GM21381 (cell line): Measurements from ENCODE around the gene OR51Q1.
A peak's percentile ranks its signal among the peaks of the same experiment; 100 is the strongest.

Experiments
- ATAC-seq: cut with Tn5 transposase; IDR thresholded peaks from one replicate; pipeline ENCODE4 v1.9.1; 2021; ENCODE audit warnings: mild to moderate bottlenecking, moderate library complexity; ENCODE audit not compliant: unreplicated experiment

Gene OR51Q1

GRCh38 chr11:5421811-5422210, at the start of gene OR51Q1:
OR51Q1 (plus strand) TSS chr11:5422111; CDS start chr11:5422201, 90 bp downstream.
- no peak for ATAC-seq

- ATAC-seq: peak; percentile 95
These were observed 41.1 kb upstream of the OR51Q1 start for GRCh38 chr11:5380740-5381342.

DNA sequence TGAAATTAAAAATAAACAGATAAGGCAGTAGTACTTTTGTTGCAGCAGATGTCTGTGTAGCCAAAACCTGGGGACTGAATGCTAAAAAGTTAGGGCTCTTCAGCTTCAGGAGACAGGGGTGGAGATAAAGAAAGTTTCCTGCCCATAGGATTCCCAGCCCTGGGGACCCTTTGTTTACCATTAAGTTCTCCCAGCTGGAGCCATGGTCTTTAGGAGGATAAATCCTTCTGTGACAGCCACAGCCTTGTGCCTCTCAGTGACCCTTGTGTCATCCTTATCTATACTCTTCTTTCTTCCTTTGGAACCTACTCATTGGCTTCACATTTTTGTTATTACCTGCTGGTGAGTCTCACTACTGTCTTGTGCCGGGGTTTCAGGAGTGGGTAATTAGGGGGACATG, 38.3 kb upstream of the OR51Q1 start, which contains the start of gene OR51M1:
TSS of gene OR51M1 (plus strand) at position 237 of the 400 bp plus-strand sequence. CDS start 5,587 bp downstream, outside the sequence.
- ATAC-seq: no peak

DNA sequence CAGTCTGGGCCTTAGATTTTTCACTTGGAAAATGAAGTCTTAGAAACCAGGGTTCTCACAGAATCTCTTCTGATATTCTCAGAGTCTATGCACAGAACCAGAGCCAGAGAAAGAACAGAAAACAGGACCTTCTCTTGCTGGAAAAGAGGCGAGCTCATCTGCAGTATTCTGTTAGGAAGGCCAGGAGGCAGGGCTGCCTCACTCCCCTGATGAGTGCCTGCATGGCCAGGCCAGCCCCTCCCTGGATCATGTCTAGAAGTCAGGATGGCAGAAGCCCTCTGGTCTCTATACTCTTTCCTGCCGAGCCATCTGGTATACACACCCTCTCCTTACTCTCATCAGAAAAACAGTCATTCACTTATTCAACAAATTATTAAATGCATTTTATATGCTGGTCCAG, 37.6 kb upstream of the OR51Q1 start:
- no peak for ATAC-seq

DNA sequence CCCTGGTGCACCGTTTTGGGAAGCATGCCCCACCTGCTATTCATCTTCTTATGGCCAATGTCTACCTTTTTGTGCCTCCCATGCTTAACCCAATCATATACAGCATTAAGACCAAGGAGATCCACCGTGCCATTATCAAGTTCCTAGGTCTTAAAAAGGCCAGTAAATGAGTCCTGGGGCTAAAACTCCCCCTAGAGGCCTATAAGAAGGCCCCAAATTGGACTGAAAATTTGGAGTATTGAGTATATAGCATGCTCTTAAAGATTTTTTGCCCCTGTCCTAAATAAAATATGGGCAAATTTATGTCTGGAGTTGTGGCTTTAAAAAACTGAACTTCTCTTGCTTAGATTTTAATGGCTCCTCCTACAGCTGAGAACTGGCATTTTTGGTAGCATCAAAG, 31.7 kb upstream of the OR51Q1 start:
- no peak for ATAC-seq

DNA sequence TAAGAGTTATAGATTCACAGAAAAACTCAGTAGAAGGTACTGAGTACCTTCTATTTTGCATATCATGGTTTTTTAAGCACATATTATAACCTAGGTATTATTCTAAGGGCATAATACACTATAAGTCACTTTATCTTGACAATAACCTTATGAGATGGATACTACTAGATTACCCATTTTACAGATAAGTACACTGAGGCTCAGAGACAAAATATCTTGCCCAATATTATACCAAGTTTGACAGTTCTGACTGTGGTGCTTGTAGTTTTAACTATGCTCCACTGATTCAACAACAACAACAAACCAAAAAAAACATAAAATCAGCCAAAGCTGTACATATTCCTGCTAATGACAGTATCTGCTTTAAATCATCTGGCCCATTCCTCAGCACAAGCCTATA, 27.8 kb upstream of the OR51Q1 start:
- ATAC-seq: no peak

GRCh38 chr11:5398936-5399335, 23.0 kb upstream of the OR51Q1 start:
- ATAC-seq: no peak

GRCh38 chr11:5405173-5405572, 16.7 kb upstream of the OR51Q1 start:
- no peak for ATAC-seq

GRCh38 chr11:5420993-5421392, 918 bp upstream of the OR51Q1 start:
- ATAC-seq: no peak

DNA sequence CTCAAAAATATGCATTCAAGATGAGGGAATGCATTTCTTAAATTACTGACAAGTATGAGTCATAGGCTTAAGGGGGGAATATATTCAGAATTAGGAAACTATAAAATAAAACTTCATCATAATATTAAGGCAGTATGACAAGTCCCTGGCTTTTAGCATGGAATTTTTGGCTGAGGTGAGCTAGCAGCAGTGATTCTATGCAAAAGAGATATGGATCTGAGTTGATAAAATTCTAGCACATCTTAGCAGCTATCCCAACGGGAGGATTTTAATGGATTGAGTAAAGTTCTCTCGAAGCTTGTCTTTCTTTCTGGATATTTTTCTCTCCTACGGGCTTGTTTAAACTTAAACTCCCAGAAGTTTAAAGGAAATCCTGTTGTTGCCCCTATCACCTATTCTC, 1.2 kb downstream of the OR51Q1 start:
- ATAC-seq: no peak

DNA sequence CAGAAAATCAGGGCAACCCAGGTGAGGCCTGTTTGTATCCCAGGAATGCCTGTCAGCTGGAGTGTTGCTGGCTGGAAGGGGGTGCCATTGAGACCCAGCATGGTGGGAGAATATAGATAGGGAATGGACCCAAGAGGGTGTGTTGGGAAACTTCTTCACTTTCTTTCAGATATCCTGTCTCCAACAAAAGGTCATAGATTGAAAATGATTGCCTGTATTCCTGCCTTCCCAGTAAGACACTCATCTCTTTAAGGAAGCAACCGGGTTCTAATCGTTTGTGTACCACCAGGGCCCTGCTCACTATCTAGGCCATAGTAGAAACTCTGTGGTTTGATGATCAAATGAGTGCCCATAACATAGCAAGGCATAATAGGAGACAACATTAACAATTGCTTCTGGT, 19.5 kb downstream of the OR51Q1 start, which contains the start of gene OR51I1:
TSS of gene OR51I1 (minus strand) at position 101 of the 400 bp plus-strand sequence. CDS start at position 101, 0 bp downstream.
- no peak for ATAC-seq

- no peak for ATAC-seq
These were observed 22.0 kb downstream of the OR51Q1 start for GRCh38 chr11:5443835-5444393.

GRCh38 chr11:5449023-5449422, 27.1 kb downstream of the OR51Q1 start, which contains the start of gene OR51I2:
OR51I2 (plus strand) TSS chr11:5449323; CDS start chr11:5453489, 4,166 bp downstream.
- no peak for ATAC-seq

DNA sequence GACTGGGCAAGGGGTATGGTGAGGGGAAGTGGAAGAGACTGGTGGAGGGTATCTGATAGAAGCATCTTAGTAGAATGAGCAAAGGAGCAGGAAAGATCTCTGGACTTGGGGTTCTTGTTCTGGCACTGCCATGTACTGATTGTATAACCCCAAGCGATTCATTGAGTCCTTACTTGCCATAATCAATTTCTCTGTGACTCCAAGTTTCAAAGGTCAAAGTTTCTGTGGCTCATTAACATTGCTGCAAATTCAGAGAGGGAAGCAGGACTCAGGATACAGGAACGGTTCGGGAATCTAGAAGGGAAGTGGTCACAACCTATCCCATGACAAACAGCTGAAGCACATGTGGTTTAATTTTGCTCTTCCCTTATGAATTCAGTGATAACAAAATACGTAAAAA, 27.5 kb downstream of the OR51Q1 start:
- no peak for ATAC-seq

DNA sequence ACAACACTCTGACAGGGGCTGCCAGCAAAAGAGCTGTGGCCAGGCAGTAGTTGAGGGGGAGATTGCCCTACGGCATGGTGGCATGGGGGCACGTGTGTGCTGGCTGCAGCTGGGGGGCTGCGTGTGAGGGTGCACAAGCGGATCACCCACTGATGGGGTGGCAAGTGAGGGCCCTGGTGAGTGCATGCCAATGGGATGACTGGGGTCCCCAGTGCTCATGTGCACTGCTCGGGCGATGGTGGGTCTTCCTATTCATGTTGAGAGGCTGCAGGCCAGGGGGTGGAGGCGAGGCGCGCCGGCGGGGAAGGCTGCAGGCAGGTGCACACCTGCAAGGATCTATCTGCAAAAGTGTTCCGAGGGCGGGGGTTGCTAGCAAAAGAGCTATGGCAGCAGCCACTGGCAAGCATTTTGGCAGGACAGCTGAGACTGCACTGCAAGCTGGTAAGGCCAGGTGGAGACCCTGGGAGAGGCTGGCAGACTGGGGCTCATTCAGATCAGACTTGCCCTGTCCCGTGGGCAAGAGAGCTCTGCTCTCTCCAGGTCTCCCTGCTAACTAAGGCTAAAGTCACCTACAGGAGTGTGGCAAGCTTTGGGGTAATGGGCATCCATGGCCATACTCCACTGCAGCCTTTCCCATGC, 39.2 kb downstream of the OR51Q1 start:
- ATAC-seq: no peak

- ATAC-seq: no peak
These were observed 45.6 kb downstream of the OR51Q1 start for GRCh38 chr11:5467527-5467926.
